HG02798 (cell line): Measurements from ENCODE around the gene ZNF700.
"Not testable (repeated sequence)": the region's sequence is repeated elsewhere in the genome, so short reads cannot be mapped to it uniquely, and the experiment has no call there.

Source experiments
- ATAC-seq: cut with Tn5 transposase; IDR thresholded peaks from one replicate; pipeline ENCODE4 v1.9.1; 2021; ENCODE audit warnings: mild to moderate bottlenecking; ENCODE audit not compliant: unreplicated experiment, poor library complexity

The ZNF700 gene

DNA sequence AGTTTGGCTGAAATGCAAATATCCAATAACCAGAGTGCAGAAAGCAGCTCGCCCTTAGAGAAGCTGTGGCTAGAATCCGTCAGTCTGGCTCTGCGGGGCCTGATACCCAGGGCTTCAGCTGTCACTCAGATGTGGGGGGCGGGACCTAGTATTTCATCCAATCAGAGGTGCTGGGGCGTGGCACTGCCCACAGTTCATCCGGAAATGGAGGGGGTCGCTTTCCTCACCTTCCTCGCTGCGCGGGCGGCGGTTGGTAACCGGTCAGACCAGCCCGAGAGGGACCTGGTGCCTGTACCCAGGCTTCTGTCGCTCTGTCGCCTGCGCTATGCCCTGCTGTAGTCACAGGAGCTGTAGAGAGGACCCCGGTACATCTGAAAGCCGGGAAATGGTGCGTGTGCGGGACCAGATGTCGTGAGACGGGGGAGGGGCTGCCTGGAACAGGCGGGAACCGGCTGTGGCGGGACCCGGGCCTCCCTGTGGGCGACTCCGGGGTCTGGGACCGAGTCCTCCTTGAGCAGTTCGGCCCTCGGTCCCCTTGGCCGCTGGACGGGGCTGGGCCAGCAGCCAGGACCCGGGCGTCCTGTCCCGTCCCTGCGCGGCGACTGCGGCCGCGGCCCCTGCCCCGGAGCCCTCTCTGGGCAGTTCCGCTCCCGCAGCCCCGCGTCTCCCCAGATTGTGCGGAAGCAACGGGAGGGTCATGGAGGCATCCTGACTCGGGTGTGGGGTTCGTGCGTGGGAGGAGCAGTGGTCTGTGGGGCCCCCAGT is at the start of gene ZNF700:
TSS of gene ZNF700 (plus strand) at position 222 of the 765 bp plus-strand sequence. CDS start at position 326, 104 bp downstream.
- peak; percentile 91 for ATAC-seq

DNA sequence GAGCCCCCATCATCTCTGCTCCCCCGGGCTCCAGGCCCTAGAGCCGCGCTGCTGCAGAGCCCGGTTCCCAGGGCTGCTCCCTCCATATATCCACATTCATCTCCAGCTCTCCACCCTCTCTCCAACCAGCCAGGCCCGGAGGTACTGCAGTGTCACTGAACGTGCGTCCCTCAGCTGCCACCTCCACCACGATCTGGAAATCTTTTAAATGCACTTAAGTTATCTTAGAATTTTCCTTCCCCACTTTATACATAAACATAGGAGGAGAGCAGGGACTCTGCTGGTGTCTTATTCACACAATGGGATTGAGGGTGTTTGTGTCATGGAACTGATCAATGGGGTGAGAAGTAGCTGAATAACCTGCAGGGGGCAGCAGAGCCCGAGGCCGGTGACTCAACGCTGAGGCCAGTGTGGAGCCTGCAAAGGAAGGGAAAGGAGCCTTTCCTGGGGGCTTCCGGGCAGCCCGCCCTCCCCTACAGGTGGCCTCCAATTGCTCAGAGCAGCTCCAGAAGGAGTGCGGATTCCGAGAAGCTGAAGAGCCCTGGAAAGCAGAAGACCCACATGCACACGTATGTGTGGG is 45.1 kb upstream of the ZNF700 start:
- ATAC-seq = not testable (repeated sequence)

DNA sequence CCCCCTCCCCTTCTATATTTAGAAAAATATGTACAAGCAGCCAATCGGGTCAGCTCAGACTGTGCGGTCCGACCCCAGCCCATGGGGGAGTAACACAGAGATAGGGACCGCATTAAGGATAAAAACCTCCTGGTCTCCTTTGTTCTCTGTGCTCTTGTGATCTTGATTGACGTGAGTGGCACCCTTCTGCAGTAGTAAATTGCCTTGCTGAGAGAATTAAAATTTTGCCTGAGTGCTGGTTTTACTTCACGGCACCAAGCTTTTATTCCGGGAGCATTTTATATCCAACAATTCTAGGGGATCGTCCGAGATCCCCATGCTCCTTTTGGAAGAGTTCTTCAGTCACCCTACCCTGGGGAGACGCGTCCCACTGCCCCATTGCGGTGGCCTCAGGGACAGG is 44.3 kb upstream of the ZNF700 start:
- no peak for ATAC-seq

DNA sequence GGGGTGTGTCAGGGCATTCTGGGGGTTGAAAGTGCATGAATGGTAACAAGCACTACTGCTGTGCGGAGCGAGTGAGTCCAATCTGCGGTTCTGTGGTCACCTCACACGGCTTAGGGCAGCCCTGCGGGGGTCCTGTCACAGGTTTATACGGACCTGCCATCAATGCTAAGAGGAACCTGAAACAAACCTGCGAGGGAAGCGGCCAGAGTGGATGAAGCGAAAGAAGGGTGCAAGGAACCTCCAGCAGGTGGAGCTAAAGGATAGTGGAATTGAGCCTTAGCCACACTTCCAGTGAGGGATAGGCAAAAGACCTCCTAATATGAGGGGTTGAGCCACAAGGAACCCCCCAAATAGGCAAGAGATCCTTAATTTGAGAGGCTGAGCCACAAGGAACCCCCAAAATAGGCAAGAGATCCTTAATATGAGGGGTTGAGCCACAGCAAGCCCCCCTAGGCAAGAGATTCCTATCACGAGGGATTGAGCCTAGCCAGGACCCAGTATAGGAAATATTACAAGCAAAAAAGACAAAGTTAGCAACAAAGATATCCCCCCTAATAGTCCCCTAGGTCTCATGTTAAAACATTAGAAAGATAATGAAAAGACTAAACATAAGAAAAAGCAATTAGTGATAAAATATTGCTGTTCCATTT is 43.6 kb upstream of the ZNF700 start:
- ATAC-seq = no peak

DNA sequence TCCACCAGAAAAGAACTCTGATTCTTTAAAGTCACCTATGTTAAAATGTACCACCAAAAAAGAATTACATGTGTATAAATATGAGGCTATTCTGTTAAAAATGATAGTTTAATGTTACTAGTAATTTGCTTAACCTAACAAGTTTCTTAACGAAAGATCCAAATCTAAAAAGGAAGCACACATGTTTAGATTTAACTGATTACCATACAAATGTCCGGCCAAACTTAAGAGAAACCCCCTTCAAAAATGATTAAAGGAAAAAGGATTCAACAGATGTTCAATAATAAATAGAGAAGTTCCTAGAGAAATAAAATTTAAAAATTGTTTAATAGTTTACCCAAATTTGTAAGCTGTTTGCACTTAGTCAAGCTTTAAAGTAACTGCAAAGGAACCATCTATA is 42.3 kb upstream of the ZNF700 start:
- ATAC-seq = no peak

DNA sequence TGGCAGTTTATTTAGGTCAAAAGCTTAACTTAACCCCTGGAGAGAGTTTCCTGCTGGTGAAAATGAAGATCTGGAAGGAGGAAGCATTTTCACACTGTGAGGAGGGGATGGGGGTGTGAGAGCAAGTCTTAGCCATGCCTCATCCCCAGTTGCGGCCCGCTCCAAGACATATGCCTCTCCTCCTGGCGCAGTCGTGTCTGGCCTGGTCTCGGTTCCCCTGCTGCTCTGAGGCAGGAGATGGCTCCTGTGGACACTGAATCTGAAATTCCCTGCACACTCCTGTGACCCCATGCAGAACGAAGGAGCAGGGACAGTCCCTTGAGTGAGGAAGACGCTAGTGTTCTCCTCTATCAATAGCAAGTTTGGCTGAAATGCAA is 37.7 kb upstream of the ZNF700 start:
- no peak for ATAC-seq

DNA sequence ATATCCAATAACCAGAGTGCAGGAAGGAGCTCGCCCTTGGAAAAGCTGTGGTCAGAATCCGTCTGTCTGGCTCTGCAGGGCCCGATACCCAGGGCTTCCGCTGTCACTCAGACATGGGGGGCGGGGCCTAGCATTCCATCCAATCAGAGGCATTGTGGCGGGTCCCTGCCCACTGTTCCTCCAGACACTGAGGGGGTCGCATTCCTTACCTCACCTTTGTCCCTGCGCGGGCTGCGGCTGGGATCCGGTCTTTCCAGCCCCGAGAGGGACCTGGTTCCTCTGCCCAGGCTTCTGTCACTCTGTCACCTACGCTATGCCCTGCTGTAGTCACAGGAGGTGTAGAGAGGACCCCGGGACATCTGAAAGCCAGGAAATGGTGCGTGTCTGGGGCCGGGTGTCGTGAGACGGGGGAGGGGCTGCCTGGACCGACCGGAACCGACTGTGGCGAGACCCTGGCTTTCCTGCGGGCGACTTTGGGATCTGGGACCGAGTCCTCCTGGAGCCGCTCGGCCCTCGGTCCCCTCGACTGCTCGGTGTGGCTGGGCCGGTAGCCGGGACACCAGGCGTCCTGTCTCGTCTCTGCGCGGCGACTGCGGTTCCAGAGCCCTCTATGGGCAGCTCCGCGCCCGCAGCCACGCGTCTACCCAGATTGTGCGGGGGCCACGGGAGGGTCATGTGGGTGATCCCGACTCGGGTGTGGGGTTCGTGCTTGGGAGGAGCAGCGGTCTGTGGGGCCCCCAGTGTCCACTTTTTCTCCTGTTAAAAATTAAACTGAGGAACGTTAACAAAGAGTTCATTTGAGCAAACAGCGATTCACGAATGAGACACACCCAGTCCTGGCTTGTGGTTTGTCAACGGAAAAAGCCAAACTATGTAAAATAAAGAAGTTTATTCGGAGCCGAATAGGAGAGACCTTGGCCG is 37.0 kb upstream of the ZNF700 start, which contains the start of gene ZNF69:
TSS of gene ZNF69 (plus strand) at position 172 of the 921 bp plus-strand sequence. CDS start at position 314, 142 bp downstream.
- peak; percentile 73 for ATAC-seq

DNA sequence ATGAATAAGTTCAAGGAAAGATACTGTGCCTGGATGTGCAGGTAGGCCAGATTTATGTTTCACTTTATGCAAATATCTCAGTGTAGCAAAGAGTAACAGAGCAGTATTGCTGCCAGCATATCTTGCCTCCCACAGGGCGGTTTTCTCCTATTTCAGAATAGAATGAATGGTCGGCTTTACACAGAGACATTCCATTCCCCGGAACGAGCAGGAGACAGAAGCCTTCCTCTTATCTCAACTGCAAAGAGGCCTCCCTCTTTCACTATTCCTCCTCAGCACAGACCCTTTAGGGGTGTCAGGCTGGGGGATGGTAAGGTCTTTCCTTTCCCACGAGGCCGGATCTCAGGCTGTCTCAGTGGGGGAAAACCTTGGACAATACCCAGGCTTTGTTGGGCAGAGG is 35.0 kb upstream of the ZNF700 start:
- ATAC-seq = not testable (repeated sequence)

DNA sequence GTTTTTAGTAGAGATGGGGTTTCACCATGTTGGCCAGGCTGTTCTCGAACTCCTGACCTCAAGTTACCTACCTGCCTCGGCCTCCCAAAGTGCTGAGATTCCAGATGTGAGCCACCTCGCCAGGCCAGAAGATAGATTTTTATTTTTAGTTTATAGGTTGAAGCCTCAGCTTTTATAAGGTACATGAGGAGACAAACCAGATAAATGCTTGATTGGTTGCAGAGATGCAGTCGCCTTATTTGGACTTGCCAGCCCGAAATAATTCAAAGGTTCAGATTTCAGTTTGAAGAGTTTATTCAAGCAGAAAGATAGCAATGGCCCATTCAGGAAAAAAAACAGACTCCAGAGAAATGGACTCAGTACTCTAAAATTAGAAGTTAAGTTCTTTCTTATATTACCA is 34.3 kb upstream of the ZNF700 start:
- ATAC-seq = no peak

DNA sequence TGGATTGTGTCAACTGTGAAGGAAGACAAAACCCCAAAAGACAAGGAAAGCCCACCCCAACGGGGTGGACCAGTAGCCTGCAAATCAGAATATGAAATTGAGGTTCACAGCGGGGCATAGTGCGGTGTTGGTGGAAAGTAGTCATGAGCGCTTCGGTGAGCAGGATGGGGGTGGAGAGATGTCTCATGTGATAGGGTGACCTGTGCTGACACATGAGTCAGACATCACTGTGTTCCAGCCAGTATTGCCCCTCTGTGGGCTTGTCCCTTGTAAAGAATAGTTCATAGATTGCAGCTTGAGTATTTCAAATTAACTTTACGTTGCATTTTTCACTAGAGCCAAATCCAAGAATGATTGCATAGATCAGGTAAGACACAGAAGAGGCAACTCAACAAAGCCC is 30.1 kb upstream of the ZNF700 start:
- no peak for ATAC-seq

DNA sequence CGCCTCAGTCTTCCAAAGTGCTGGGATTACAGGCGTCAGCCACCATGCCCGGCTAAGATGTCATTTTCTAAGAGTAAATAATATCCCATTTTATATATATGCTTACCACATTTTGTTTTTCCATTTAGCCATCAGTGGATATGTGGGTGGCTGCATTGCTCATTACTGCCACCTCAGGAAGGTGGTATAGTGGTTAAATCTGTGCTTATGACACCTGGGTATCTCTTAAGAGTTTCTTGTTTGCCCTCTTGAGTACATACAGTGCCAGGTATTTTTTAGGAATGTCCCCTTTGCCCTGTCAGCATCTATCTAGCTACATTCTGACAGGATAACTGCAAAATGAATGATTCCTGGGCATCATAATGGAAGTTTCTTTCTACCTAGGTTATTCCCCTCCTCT is 22.7 kb upstream of the ZNF700 start:
- no peak for ATAC-seq

DNA sequence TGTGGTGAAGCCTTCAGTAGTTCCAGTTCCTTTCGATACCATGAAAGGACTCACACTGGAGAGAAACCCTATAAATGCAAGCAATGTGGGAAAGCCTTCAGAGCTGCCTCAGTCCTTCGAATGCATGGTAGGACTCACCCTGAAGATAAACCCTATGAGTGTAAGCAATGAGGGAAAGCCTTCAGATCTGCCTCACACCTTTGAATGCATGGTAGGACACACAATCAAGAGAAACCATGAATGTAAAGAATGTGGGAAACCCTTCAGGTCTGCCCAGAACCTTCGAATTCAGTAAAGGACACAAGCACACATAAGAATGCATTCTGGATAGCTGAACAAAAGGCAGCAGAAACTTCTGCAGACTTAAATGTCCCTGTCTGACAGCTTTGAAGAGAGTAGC is 19.0 kb upstream of the ZNF700 start:
- ATAC-seq = no peak

DNA sequence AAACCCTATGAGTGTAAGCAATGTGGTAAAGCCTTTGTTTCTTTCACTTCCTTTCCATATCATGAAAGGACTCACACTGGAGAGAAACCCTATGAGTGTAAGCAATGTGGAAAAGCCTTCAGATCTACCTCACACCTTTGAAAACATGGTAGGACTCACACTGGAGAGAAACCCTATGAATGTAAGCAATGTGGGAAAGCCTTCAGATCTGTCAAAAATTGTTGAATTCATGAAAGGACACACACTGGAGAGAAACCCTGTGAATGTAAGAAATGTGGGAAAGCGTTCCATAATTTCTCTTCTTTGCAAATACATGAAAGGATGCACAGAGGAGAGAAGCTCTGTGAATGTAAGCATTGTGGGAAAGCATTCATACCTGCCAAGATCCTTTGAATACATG is 13.0 kb upstream of the ZNF700 start:
- not testable (repeated sequence) for ATAC-seq

DNA sequence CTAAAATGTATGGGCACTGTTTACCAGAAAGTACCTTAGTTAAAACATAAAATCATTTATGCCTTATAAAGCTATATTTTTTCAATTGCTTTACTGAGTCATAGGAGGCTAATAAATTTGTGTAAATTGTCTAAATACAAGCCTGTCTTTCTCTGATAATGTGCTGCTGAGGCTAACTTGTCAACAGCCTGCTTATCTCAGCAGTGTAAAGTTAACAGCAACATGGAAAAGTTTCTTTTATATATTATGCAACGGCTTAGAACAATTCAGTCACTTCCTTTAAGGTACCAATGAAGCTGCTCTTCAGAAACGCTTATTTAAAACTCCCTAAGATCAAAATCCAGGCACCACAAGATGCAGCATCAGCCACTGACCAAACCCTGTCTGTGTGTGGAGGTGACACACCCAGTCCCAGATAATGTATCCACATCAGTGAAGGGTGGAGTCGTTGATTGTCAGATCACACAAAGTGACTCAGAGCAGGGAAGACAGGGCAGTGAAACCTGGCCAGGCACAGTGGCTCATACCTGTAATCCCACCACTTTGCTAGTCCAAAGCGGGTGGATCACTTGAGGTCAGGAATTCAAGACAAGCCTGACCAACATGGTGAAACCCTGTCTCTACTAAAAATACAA is 10.4 kb upstream of the ZNF700 start:
- not testable (repeated sequence) for ATAC-seq

DNA sequence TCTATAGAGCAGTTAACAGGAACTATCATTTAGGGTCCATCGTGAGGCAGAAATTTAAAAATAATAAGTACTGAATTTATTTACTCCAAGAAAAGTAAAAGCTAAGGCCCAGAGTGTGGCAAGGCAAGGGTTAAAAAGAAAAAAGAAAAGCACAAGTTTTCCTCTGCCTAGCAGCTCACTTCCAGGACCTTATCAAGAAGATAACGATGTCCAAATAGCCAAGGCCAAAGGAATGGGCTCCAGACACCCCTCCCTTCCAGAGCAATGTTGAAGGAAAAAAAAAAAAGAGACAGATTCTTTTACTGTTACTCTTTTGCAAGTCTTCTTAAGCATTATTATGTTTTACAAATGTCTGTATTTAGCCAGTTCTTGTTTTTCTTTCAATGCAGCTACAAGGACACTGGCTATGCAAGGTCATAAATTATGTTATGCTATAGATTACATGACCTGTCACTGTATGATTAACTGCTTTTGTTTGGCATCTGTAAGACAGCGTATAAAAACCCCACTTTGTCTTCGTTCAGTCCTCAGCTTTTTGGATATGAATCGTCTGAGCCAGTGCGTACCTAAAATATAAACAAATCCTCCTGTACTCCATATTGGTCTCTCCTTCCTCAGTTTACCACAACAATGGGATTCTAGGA is 2.9 kb upstream of the ZNF700 start:
- ATAC-seq = no peak

DNA sequence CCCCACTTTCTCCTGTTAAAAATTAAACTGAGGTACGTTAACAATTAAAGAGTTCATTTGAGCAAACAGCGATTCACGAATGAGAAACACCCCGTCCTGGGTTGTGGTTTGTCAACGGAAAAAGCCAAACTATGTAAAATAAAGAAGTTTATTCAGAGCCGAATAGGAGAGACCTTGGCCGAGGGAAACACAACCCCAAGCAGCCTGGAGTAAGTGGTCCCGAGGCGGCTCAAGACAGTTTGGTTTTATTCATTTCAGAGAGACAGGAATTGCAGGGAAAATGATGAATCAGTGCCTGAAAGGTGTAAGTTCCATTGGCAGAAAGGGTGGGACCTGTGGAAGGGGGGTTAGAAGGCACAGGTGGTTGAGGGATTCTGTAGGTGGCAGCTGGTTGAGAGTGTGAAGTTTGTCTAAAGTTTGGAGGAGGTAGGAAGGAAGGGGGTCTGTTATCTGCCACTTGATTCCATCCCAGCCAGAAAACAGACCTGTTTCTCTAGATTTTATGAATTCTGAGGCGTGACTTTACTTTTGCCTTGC is 812 bp downstream of the ZNF700 start:
- not testable (repeated sequence) for ATAC-seq

DNA sequence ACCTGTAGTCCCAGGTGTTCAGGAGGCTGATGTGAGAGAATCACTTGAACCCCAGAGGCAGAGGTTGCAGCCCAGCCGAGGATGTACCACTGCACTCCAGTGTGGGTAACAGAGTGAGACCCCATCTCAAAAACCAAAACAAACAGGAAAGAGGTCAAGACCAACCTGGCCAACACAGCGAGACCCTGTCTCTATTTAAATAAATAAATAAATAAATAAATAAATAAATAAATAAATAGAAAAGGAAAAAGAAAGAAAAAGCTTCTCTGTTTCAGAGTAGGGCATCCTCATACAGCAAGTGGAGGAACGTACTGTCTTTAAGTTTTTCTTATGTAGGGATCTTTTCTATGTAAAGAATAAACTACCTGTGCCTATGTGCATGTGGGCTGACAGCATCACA is 2.3 kb downstream of the ZNF700 start:
- ATAC-seq = no peak

DNA sequence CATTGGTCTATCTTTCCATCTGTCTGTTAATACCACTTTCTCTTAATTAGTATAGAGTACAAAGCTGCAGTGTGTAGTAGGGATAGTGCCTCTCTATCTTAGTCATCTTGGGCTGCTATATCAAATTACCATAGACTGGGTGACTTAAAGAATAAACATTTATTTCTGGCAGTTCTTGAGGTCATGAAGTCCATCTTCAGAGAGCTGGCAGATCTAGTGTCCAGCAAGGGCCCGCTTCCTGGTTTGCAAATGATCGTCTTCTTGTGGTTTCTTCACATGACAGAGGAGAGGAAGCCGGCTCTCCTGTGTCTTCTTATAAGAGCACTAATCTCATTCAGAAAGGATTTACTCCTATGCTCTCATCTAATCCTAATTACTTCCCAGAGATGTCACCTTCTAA is 6.1 kb downstream of the ZNF700 start:
- ATAC-seq = no peak

DNA sequence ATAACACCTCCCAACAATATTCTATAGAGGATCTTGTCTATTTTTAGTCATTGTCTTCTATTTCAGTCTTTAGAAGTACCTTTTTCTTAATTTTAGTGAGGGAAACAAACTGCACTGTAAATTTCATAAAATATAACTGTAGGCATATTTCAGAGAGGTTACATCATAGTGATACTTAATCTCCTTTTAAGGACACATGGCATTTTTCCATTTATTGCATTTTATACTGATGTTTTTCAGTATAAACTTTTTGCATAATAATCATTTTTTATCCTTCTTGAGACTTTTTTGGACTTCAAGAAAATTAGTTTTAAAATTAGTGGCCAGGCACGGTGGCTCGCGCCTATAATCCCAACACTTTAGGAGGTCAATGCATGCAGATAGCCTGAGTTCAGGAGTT is 6.6 kb downstream of the ZNF700 start:
- no peak for ATAC-seq
